Activated CD8-positive, alpha-beta memory T cell treated with anti-CD3 and anti-CD28 coated beads for 1 hour (primary cell): ENCODE data around the gene SNRNP48.

ENCODE experiments used
- DNase-seq, 2 donors: peaks; one replicate each; pipeline ENCODE4 v3.0.0-alpha.2; 2020; ENCODE audit warnings: low read depth in 1 of 2; ENCODE audit errors: extremely low read depth in 1 of 2

The SNRNP48 gene

DNA sequence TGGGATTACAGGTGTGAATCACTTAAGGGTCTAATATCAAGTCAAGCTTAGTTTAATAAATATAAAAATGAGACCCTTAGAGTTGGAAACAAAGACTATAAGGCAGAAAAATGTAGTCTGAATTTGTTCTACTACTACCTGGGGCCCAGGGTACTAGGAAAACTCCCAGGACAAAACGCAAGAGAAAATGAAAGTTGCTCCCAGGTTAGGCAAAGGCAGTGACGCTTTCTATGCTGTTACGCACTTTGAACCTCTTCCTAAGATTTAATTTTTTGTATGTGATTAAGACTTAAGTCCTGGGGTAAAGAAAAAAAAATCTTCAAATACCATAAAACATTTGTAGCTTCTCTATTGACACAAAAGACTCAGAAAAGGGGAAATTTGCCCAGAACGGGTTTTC, 31.2 kb upstream of the SNRNP48 start:
- no peak for DNase-seq

DNA sequence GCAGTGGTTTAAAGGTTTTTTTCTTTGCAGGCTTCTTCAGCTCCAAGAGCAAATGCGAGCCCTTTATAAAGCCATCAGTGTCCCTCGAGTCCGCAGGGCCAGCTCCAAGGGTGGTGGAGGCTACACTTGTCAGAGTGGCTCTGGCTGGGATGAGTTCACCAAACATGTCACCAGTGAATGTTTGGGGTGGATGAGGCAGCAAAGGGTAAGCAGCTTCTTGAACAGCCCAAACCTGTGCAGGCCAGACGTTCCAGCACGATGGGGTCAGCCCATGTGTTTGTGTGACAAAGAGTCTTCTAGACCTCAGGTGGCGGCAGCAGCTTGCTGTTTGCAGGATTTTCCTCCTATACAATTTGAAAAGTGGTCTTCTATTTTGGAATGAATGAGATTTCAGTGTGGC, 30.8 kb upstream of the SNRNP48 start:
- no peak for DNase-seq

DNA sequence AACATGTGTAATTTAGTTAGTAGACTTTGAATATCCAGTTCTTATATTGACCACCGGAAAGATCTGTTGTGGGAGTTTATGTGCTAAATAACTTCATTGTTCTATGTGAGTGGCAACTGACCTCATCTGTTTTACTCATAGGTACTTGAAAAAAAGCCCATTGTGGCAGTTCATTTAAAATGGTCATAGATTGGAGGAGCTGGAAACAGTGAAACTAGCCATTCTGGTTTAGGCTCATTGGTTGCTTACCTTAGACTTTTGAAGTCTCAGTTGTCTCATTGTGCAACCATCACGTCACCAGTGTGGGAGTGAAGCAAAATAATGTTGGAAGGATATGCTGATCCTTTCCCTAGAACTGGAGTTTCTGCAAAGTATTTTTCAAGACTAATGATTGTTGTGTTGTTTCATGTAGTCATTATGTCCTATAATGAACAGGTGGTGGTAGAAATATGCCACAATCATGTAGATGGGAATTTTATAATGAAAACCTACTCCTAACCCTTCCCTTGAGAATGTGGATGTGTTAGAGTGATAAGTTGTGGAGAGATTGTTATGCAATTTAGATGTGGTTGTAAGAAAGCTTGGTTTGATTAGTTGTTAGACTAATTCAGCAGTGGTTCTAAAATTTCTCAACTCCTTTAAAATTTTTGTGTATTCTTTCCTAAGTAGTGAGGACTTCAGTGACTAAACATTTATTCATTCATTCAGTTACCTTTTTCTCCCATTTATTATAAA, 30.2 kb upstream of the SNRNP48 start:
- DNase-seq, result no peak

DNA sequence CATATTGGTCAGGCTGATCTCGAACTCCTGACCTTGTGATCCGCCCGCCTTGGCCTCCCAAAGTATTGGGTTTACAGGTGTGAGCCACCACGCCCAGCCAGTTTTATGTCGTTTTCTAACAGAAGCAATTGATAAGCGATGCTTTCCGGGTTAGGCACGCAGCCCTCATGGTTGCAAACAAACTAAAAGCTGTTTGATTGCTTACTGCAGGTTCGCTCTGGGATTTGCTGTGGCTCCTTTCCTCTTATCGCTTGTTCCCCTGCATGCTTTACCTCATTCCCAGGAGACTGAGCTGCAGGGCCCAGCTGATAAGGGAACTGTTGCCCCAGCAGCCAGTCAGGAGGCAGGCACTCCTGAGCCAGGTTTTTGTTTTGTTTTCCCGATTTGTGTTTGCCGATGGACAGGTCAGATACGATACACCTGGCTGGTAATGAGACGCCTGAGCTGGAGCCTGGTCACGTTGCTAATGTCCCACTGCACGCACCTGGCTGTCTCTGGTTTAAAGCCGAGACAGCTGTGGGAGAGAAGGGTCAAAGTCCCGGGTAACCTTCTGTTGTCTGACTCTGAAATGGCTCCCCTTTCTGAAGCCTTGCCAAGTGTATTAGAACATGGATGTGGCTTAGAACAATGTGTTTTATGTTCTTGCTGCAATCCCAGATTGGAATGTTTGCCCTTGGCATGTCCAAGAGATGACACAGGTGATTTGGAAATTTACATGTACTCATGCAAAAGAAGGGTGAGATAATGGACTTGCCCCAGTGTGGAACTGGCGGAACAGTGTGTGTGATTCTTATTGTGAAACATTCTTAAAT, 28.6 kb upstream of the SNRNP48 start:
- DNase-seq, result no peak

DNA sequence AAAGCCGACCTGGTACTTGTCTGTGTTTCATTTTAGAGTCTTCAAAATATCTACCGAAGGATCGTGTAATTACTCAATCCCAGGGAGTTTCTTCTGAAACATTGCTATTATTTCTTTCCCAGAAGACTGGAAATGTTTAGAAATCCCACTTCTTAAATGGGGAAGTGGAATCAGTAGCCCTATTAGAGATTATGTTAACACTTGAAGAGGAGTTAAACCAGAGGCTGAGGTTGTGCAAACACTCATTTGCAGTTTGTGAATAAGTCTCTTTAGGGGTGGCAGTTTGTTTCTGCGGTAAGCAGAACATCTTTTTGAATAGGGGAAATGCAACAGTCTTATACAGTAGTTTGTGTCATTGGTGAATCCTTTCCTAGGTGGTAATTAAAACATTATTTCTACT, 27.2 kb upstream of the SNRNP48 start:
- no peak for DNase-seq

DNA sequence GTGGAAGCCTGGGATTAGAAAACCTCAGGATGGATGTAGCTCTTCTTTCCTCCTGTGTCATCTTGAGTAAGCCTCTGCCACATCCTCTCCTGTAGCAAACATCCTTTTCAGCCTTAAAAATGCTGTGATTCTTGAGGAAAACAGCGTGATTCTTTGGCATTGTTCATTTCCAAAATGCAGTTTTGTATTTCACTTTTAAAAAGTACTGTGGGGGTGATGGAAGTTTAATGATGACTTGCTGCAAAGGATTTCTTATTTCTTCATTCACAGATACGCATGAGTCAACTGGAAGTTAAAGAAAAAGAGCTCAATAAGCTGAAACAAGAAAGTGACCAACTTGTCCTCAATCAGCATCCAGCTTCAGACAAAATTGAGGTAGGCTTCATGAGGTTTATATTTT, 23.9 kb upstream of the SNRNP48 start:
- DNase-seq, result no peak

DNA sequence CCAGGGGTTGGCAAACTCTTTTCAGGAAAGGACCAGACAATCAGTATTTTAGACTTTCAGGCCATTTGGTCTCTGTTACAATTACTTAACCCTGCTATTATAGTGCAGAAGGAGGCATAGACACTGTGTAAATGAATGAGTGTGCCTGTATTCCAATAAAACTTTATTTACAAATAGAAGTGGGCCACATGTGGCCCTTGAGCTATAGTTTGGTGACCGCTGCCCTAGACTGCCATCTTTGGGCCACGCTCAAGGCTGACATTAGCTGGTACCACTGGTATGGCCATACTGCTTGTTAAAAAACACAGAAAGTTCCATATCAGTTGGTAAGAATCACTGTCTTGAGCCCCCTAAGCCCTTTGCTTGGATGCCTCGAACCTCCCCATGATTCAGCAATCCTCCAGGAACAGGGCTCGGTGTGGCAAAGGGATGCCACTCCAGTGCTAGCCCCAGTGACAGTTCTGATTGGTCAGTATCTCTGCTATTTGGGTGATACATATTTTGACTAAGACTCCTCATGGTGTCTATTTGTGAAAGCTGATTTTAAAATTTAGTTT, 23.3 kb upstream of the SNRNP48 start:
- no peak for DNase-seq

DNA sequence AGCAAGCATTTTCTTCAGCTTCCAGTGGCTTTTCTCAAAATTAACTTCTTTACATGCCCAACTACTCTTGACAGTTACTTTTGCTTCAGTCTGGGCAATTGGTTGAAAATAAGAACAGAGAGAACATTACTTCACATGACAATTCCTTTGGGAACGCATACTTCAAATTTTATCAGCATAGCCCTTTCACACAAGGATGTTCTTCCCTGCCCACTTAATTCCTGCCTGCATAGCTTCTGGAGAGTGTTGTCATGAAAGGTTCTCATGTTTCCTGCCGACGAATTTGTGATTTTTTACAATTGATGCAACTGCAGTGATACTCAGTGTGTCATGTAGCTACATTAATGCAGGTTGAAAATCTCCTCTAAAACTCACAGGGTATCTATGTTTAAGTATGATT, 22.0 kb upstream of the SNRNP48 start:
- no peak for DNase-seq

DNA sequence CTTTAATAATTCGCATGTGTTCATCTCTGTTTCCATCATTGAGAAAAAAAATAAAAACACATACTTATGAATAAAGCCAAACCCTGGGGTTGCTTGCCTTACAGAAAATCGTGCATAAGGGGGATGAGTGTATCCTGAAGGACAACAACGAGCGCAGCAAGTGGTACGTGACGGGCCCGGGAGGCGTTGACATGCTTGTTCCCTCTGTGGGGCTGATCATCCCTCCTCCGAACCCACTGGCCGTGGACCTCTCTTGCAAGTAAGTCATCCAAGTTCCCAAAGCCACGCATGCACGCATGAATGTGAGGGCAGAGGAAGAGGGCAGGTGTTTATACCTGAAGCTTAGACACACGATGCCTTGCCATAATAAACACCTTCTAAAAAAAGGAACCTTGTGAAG, 20.9 kb upstream of the SNRNP48 start:
- no peak for DNase-seq

DNA sequence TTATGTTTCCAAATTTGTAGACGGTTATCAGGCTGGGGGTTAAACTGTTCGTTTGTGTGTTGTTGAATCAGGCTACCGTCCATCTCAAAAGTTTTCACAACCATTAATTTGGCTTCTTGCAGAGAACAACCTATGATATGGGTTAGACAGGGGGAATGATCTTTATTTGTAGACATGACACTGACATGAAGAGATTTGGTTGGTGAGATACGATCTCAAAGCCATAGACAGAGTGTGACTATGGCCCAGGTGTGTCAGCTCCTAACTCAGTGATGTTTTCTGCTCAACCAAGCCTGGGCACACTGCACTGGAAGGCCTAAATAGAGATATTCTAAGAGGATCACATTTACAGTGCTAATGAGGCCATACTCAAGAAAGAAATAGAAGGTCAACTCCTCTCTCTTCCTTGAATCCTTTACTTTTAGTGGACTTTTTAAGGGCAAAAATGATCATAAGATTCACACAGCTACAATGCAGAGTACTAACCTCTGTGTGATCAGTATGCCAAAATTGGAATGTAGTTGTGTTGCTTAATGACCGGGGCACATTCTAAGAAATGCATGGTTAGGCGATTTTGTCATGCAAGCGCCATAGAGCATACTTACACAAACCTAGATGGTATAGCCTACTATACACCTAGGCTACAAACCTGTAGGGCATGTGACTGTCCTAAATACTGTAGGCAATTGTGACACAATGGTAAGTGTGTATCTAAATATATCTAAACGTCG, 17.6 kb upstream of the SNRNP48 start:
- no peak for DNase-seq

DNA sequence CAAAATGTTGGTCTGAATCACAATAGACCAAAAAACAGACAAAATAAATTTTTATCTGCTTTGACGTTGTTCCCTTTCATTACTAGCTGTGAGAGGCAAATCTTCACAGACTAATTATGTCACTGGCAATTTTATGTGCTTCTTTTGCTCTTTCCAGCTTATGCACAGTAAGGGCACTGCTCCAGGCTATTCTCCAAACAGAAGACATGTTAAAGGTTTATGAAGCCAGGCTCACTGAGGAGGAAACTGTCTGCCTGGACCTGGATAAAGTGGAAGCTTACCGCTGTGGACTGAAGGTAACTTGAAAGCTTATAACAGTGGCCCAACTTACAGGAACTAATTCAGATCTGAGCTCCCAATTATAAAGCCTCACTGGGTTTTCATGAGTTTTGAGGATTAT, 15.5 kb upstream of the SNRNP48 start:
- no peak for DNase-seq

DNA sequence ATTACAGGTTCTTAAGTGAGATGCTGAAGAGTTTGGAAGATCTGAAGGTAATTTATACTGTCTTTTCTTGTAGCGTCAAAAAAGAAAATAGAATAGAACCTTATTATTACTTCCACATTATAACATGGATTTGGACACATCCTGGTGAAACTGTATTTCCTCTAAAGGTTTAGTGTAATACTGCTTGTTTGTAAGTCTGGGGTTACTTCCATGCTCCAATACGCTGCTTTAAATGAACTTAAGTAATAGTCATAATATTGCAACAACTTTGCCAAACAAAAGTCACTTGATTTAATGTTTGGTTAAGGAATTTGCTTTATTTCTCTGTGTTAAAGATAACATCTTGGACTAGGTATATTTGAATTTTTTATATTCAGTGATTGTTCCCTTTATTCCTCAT, 11.5 kb upstream of the SNRNP48 start:
- no peak for DNase-seq

DNA sequence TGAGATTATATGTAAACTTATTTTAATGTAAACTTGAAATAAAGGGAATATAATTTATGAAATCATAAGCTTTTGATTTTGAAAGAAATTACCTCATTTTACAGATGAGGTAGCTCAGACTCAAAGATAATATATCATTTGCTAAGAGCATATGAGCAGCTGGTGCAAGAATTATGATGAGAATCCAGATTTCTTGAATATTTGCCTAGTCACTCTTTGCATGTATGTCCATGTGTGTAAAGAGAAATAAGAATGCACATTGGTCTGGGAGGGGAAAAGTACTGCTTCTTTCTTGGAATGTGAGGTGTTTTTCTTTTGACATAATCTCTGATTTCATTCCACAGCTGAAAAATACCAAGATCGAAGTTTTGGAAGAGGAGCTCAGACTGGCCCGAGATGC, 11.1 kb upstream of the SNRNP48 start:
- no peak for DNase-seq

DNA sequence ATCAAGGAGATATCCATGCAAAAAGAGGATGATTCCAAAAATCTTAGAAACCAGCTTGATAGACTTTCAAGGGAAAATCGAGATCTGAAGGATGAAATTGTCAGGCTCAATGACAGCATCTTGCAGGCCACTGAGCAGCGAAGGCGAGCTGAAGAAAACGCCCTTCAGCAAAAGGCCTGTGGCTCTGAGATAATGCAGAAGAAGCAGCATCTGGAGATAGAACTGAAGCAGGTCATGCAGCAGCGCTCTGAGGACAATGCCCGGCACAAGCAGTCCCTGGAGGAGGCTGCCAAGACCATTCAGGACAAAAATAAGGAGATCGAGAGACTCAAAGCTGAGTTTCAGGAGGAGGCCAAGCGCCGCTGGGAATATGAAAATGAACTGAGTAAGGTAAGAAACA, 10.1 kb upstream of the SNRNP48 start:
- DNase-seq, result no peak

DNA sequence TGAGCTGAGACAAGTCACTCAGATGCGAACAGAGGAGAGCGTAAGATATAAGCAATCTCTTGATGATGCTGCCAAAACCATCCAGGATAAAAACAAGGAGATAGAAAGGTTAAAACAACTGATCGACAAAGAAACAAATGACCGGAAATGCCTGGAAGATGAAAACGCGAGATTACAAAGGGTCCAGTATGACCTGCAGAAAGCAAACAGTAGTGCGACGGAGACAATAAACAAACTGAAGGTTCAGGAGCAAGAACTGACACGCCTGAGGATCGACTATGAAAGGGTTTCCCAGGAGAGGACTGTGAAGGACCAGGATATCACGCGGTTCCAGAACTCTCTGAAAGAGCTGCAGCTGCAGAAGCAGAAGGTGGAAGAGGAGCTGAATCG, 9.5 kb upstream of the SNRNP48 start:
- no peak for DNase-seq

DNA sequence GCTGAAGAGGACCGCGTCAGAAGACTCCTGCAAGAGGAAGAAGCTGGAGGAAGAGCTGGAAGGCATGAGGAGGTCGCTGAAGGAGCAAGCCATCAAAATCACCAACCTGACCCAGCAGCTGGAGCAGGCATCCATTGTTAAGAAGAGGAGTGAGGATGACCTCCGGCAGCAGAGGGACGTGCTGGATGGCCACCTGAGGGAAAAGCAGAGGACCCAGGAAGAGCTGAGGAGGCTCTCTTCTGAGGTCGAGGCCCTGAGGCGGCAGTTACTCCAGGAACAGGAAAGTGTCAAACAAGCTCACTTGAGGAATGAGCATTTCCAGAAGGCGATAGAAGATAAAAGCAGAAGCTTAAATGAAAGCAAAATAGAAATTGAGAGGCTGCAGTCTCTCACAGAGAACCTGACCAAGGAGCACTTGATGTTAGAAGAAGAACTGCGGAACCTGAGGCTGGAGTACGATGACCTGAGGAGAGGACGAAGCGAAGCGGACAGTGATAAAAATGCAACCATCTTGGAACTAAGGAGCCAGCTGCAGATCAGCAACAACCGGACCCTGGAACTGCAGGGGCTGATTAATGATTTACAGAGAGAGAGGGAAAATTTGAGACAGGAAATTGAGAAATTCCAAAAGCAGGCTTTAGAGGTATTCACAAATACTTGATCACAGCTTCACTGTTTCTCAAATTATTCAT, 8.9 kb upstream of the SNRNP48 start:
- no peak for DNase-seq

DNA sequence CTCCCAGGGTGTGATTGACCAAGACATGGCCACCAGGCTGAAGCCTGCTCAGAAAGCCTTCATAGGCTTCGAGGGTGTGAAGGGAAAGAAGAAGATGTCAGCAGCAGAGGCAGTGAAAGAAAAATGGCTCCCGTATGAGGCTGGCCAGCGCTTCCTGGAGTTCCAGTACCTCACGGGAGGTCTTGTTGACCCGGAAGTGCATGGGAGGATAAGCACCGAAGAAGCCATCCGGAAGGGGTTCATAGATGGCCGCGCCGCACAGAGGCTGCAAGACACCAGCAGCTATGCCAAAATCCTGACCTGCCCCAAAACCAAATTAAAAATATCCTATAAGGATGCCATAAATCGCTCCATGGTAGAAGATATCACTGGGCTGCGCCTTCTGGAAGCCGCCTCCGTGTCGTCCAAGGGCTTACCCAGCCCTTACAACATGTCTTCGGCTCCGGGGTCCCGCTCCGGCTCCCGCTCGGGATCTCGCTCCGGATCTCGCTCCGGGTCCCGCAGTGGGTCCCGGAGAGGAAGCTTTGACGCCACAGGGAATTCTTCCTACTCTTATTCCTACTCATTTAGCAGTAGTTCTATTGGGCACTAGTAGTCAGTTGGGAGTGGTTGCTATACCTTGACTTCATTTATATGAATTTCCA, 4.6 kb upstream of the SNRNP48 start:
- no peak for DNase-seq

DNA sequence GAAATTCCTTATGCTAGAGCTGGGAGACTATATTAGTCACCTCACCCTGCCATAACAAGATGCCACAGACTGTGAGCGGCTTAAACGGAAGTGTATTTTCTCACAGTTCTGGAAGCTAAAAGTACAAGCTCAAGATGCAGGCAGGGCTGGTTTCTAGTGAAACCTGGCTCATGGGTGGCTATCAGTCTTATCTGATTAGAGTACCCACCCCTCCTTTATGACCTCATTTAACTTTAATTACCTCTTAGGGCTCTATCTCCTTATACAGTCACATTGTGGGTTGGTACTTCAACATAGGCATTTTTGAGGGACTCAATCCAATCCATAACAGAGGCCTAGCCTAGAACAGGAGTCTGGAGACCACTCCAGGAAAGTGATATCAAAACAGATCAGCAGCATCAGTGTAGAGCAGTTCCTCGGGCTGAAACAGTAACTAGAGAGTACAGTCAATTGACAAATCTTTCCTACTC, 2.3 kb upstream of the SNRNP48 start:
- no peak for DNase-seq

DNA sequence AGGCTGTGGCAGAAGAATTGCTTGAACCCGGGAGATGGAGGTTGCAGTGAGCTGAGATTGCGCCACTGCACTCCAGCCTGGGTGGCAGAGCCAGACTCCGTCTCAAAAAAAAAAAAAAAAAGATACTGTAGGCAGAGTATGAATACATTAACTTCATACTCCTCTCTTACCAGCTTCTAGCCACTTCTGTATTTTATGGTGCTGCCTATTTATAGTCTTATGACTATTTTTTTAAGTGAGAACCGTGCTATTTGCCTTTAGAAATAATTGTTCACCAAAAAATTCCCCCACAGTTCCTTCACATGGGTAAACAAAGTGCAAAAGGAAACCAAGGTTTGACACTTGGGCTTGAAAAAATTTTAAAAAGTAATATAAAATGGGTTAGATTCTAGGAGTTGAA, 1.5 kb upstream of the SNRNP48 start:
- DNase-seq, result no peak

DNA sequence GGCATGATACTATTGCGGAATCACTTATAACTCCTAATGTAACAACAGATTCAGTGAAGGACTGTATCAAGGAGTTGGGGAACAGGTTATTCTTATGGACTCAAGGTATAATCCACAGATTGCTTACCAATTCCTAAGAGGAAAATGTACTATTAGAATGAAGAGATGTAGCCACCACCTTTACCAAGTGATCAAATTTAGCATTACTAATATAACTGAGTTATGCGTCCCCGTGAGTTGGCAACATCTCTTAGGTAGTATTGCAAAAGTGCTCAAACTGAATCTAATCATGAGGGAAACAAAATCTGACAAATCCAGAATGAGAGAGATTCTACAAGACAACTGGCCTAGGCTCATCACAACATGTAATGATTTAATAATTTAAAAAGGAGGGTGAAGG, 777 bp upstream of the SNRNP48 start:
- DNase-seq, result no peak
